DOHH2 (cell line): ENCODE results near the gene UBASH3B.
"Not testable (repeated sequence)": the region's sequence is repeated elsewhere in the genome, so short reads cannot be mapped to it uniquely, and the experiment has no call there.

Experiments used
- CTCF ChIP-seq: fragments of 200-600 bp; sonication (generic); IDR thresholded peaks from one replicate; pipeline ENCODE4 v1.5.1; 2014; ENCODE audit warnings: antibody characterized with exemption, mild to moderate bottlenecking, low read depth, low read length; ENCODE audit not compliant: poor library complexity, severe bottlenecking
- EZH2phosphoT487 ChIP-seq: fragments of 200-600 bp; sonication (generic); IDR thresholded peaks from 2 replicates; pipeline ENCODE4 v1.6.1; 2017; ENCODE audit warnings: borderline replicate concordance, mild to moderate bottlenecking, antibody characterized with exemption, low read length, moderate library complexity, mixed read lengths

GRCh38 chr11:122832297-122832696 is 176.8 kb downstream of the UBASH3B start:
- not testable (repeated sequence) for TF ChIP-seq CTCF, EZH2phosphoT487
